GM23248 (cell line): ENCODE measurements around the gene BPGM. TPM values are rescaled to one million over a fixed set of nuclear protein-coding genes. Genes with fewer than 3 reads are reported as not detected.

Experiments
- DNase-seq: peaks from one replicate; pipeline ENCODE4 v3.0.0-alpha.2; 2015
- H2AFZ ChIP-seq: fragments of 200-600 bp; sonication (generic); 2 replicates; pipeline ENCODE4 v1.6.1; 2016; ENCODE audit warnings: antibody characterized with exemption
- H3F3A ChIP-seq: fragments of 200-600 bp; sonication (generic); 2 replicates; pipeline ENCODE4 v1.6.1; 2016; ENCODE audit warnings: mild to moderate bottlenecking, antibody characterized with exemption, mixed run types; ENCODE audit not compliant: insufficient read depth
- H3K27ac ChIP-seq: fragments of 200-600 bp; sonication (generic); 2 replicates; pipeline ENCODE4 v1.5.1; 2016; ENCODE audit warnings: mild to moderate bottlenecking
- H3K27me3 ChIP-seq: fragments of 200-600 bp; sonication (generic); replicated peaks from 2 replicates; pipeline ENCODE4 v1.6.1; 2016; ENCODE audit warnings: mild to moderate bottlenecking; ENCODE audit not compliant: insufficient read depth
- H3K36me3 ChIP-seq: fragments of 200-600 bp; sonication (generic); 2 replicates; pipeline ENCODE4 v1.6.1; 2016; ENCODE audit warnings: low read depth, mild to moderate bottlenecking
- H3K4me1 ChIP-seq: fragments of 200-600 bp; sonication (generic); 2 replicates; pipeline ENCODE4 v1.6.1; 2016; ENCODE audit warnings: mild to moderate bottlenecking; ENCODE audit not compliant: insufficient read depth
- H3K4me2 ChIP-seq: fragments of 200-600 bp; sonication (generic); one replicate; pipeline ENCODE4 v1.6.1; 2016; ENCODE audit warnings: mild to moderate bottlenecking; ENCODE audit not compliant: unreplicated experiment
- H3K4me3 ChIP-seq: fragments of 200-600 bp; sonication (generic); 2 replicates; pipeline ENCODE4 v1.5.1; 2016; ENCODE audit warnings: mild to moderate bottlenecking
- H3K79me2 ChIP-seq: fragments of 200-600 bp; sonication (generic); 2 replicates; pipeline ENCODE4 v1.6.1; 2016; ENCODE audit warnings: mild to moderate bottlenecking; ENCODE audit not compliant: insufficient read depth
- H3K9ac ChIP-seq: fragments of 200-600 bp; sonication (generic); 2 replicates; pipeline ENCODE4 v1.6.1; 2016; ENCODE audit warnings: mild to moderate bottlenecking
- H3K9me2 ChIP-seq: fragments of 200-600 bp; sonication (generic); 2 replicates; pipeline ENCODE4 v1.6.1; 2016; ENCODE audit warnings: mixed run types, mild to moderate bottlenecking, moderate library complexity; ENCODE audit not compliant: insufficient read depth
- H3K9me3 ChIP-seq: fragments of 200-600 bp; sonication (generic); one replicate; pipeline ENCODE4 v1.6.1; 2017; ENCODE audit warnings: low read depth
- H4K20me1 ChIP-seq: fragments of 200-600 bp; sonication (generic); 2 replicates; pipeline ENCODE4 v1.6.0; 2016; ENCODE audit not compliant: insufficient read depth
- EZH2 ChIP-seq: fragments of 200-600 bp; sonication (generic); IDR thresholded peaks from 2 replicates; pipeline ENCODE4 v1.6.1; 2018; ENCODE audit warnings: antibody characterized with exemption, mild to moderate bottlenecking; ENCODE audit not compliant: insufficient read depth, poor library complexity, severe bottlenecking
- EZH2phosphoT487 ChIP-seq: fragments of 200-600 bp; sonication (generic); IDR thresholded peaks from 2 replicates; pipeline ENCODE4 v1.6.1; 2018; ENCODE audit warnings: antibody characterized with exemption, moderate library complexity, mild to moderate bottlenecking, low read depth; ENCODE audit not compliant: insufficient read depth
- WGBS, 2 experiments: methylation state at CpG; one replicate each; pipeline ENCODE4 v1.1.6; 2015 to 2017; ENCODE audit warnings: low lambda C conversion rate in 2 of 2, low coverage in 1 of 2; ENCODE audit errors: missing lambda C conversion rate in 2 of 2; 5-methylcytosine and 5-hydroxymethylcytosine counted together
- in situ Hi-C: fragments of 300-500 bp; cut with MboI; formaldehyde crosslinking; loops from 2 replicates; pipeline ENCODE4 v1.15.0; 2020
- polyA plus RNA-seq: library from polyadenylated mRNA; unstranded; fragments of >200 nt; fragmentation: Nextera tagmentation; extraction: Ambion mirVana; gene quantifications from 2 replicates; pipeline ENCODE4 v1.2.1, GENCODE V29; 2016
- total RNA-seq: library from RNA; depleted of rRNA; stranded (reverse); fragments of >200 nt; shearing (Covaris generic); gene quantifications from 2 replicates; pipeline ENCODE4 v1.2.3, GENCODE V29; 2014

Gene BPGM
- total and polyA plus RNA-seq, 2 experiments from 2014 or later, result 37.4 to 41.3 TPM

- no peaks in the 10 kb centered on the region for H3K9me3 ChIP-seq
- no peak overlapping the region for H3K4me3 ChIP-seq
- in situ Hi-C loops, result no loop called here
- peaks cover 27% of the 10 kb centered on the region for H3K4me1 ChIP-seq
- H3K9me2 ChIP-seq, result no peaks in the 10 kb centered on the region
- 0 out of 2 replicates have a peak, but pooled peaks cover 6% of the 10 kb centered on the region for H3K79me2 ChIP-seq
- no peak overlapping the region for H3K9ac ChIP-seq
- H3K27me3 ChIP-seq, result no peaks in the 10 kb centered on the region
- no peak overlapping the region for H2AFZ ChIP-seq
- no peak overlapping the region for H3K27ac ChIP-seq
- peaks cover 14% of the 10 kb centered on the region for H3F3A ChIP-seq
- no peak for DNase-seq
- WGBS, 2 experiments, result 94 to 97% methylated on average over 4 of the region's 4 CpGs
- H3K36me3 ChIP-seq, result no peaks in the 10 kb centered on the region
- H4K20me1 ChIP-seq, result no peaks in the 10 kb centered on the region
- TF ChIP-seq EZH2, result no peak
- TF ChIP-seq EZH2phosphoT487, result no peak
- H3K4me2 ChIP-seq, result no peak overlapping the region
Observed at GRCh38 chr7:134722786-134723322, 76.2 kb downstream of the BPGM start.

GRCh38 chr7:134723892-134724291, 77.2 kb downstream of the BPGM start:
- Histone ChIP-seq H3K4me2 (no peak overlapping the region), H3K9ac (no peak overlapping the region), H3F3A (peaks cover 16% of the 10 kb centered on the region), H3K9me2 (no peaks in the 10 kb centered on the region), H3K9me3 (no peaks in the 10 kb centered on the region), H3K36me3 (no peaks in the 10 kb centered on the region), H3K27ac (no peak overlapping the region), H3K79me2 (0 out of 2 replicates have a peak, but pooled peaks cover 6% of the 10 kb centered on the region), H2AFZ (no peak overlapping the region), H3K4me1 (peaks cover 34% of the 10 kb centered on the region), H3K27me3 (no peaks in the 10 kb centered on the region), H4K20me1 (no peaks in the 10 kb centered on the region), H3K4me3 (no peak overlapping the region)
- WGBS, 2 experiments, result 88 to 98% methylated on average over 5 of the region's 5 CpGs
- in situ Hi-C loops, result no loop called here
- no peak for DNase-seq
- TF ChIP-seq EZH2phosphoT487, result no peak
- TF ChIP-seq EZH2, result no peak

- H3K4me3 ChIP-seq, result no peak overlapping the region
- no peaks in the 10 kb centered on the region for H3K36me3 ChIP-seq
- in situ Hi-C loops, result no loop called here
- 7 to 9% methylated on average over 2 of the region's 2 CpGs for WGBS, 2 experiments
- H3K9me2 ChIP-seq, result no peaks in the 10 kb centered on the region
- no peaks in the 10 kb centered on the region for H3K9me3 ChIP-seq
- peak overlapping the region; percentile 65 for H2AFZ ChIP-seq
- H3K27me3 ChIP-seq, result no peaks in the 10 kb centered on the region
- 0 out of 2 replicates have a peak, but pooled peaks cover 6% of the 10 kb centered on the region for H3K79me2 ChIP-seq
- H3F3A ChIP-seq, result peaks cover 16% of the 10 kb centered on the region
- H3K9ac ChIP-seq, result no peak overlapping the region
- H3K27ac ChIP-seq, result no peak overlapping the region
- no peaks in the 10 kb centered on the region for H4K20me1 ChIP-seq
- no peak overlapping the region for H3K4me2 ChIP-seq
- peak; percentile 70 for DNase-seq
- peaks cover 41% of the 10 kb centered on the region for H3K4me1 ChIP-seq
- no peak for TF ChIP-seq EZH2phosphoT487
- no peak for TF ChIP-seq EZH2
Observed at GRCh38 chr7:134724606-134725005, 78.0 kb downstream of the BPGM start.

- in situ Hi-C loops, result no loop called here
- no peaks in the 10 kb centered on the region for H3K9me3 ChIP-seq
- peak overlapping the region; percentile 46 for H2AFZ ChIP-seq
- no peaks in the 10 kb centered on the region for H4K20me1 ChIP-seq
- H3K4me1 ChIP-seq, result peaks cover 49% of the 10 kb centered on the region
- H3K9ac ChIP-seq, result peak overlapping the region; percentile 24; the same call in 1 of the 2 replicates
- H3K4me3 ChIP-seq, result no peak overlapping the region
- no peak for TF ChIP-seq EZH2phosphoT487
- TF ChIP-seq EZH2, result no peak
- peaks cover 18% of the 10 kb centered on the region for H3F3A ChIP-seq
- peak overlapping the region; percentile 62 for H3K27ac ChIP-seq
- peak overlapping the region; percentile 22 for H3K4me2 ChIP-seq
- 0 out of 2 replicates have a peak, but pooled peaks cover 6% of the 10 kb centered on the region for H3K79me2 ChIP-seq
- no peaks in the 10 kb centered on the region for H3K36me3 ChIP-seq
- DNase-seq, result peak; percentile 68
- WGBS, 2 experiments, result 16 to 18% methylated on average over 2 of the region's 2 CpGs
- no peaks in the 10 kb centered on the region for H3K27me3 ChIP-seq
- no peaks in the 10 kb centered on the region for H3K9me2 ChIP-seq
Observed at GRCh38 chr7:134726581-134726980, 79.9 kb downstream of the BPGM start.
